Astrocyte of the cerebellum (primary cell): ENCODE data around the gene KCTD18.

Source experiments
- DNase-seq: peaks from one replicate; pipeline ENCODE4 v3.0.0-alpha.2; 2011; ENCODE audit warnings: low read depth
- H3K4me3 ChIP-seq: 2 replicates; pipeline ENCODE4 v1.5.1; 2011; ENCODE audit warnings: mild to moderate bottlenecking, low read depth, low read length, moderate library complexity
- in situ Hi-C: cut with HindIII; loops from 2 replicates; pipeline ENCODE4 v1.10.0; 2017; ENCODE audit warnings: low sequenced_read_pairs
- TF ChIP-seq, protein P1 (sequence below): IDR thresholded peaks from 2 replicates; pipeline ENCODE4 v1.5.1; 2012; ENCODE audit warnings: low read length, low read depth, moderate library complexity, mild to moderate bottlenecking; ENCODE audit errors: missing control alignments

KCTD18 gene

DNA sequence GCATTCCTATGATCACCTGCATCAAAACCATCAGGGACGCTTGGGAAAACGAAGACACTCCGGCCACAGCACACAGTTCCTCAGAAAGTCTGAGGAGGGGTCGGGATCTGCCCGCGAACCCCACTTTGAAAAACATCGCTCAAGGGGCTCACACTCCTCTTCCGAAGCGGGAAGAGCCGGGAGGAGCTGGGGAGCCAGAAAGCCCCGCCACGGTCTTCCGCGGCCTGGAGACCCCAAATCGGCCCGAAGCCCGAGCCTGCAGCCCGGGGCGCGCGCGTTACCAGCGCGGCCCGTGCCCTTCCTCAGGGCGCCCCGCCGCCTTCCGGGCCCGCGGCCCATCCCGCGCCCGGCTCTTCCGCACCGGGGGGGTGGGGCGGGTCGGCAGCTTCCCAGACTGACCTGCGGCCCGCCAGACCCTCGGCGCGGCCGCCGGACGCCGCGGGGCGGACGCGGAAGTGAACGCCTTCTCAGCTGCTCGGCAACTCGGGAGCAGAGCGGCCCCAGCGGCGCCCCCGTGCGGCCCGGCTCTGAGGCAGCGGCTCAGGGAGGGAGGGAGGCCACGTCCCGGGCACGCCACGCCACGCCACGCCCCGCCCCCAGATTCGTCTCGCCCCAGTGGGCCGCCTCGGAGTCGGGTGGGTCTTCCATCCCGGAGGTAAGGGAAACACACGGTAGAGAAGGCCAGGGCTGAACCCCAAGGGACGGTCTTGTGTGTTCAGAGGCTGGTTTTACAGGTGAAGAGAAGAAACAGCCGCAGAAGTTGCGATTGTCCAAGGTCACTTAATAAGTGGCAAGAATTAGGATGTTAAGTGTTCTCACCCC is at the start of gene KCTD18:
TSS of gene KCTD18 (minus strand) at position 457 of the 822 bp plus-strand sequence. CDS start 3,052 bp downstream, outside the sequence.
- TF ChIP-seq, protein P1, sequence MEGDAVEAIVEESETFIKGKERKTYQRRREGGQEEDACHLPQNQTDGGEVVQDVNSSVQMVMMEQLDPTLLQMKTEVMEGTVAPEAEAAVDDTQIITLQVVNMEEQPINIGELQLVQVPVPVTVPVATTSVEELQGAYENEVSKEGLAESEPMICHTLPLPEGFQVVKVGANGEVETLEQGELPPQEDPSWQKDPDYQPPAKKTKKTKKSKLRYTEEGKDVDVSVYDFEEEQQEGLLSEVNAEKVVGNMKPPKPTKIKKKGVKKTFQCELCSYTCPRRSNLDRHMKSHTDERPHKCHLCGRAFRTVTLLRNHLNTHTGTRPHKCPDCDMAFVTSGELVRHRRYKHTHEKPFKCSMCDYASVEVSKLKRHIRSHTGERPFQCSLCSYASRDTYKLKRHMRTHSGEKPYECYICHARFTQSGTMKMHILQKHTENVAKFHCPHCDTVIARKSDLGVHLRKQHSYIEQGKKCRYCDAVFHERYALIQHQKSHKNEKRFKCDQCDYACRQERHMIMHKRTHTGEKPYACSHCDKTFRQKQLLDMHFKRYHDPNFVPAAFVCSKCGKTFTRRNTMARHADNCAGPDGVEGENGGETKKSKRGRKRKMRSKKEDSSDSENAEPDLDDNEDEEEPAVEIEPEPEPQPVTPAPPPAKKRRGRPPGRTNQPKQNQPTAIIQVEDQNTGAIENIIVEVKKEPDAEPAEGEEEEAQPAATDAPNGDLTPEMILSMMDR, result peak; percentile 74
- peak within 1 kb of the TSS; percentile 76 for H3K4me3 ChIP-seq
- peak; percentile 44 for DNase-seq
- in situ Hi-C loops, result no loop called here

DNA sequence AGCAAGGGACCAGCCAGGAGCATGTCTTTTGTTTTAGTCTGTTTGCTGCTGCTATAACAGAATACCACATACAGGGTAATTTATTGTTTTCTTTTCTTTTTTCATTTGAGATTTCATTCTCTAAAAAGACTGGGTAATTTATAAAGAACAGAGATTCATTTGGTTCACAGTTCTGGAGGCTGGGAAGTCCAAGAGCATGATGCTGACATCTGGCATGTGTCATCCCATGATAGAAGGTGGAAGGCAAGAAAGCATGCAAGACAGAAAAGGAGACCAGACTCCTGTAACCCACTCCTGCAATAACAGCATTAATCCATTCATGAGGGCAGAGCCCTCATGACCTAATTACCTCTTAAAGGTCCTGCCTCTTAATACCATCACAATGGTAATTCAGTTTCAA is 30.9 kb upstream of the KCTD18 start:
- in situ Hi-C loops, result no loop called here
- H3K4me3 ChIP-seq, result no peak overlapping the region
- DNase-seq, result no peak
- TF ChIP-seq, protein P1, result no peak

DNA sequence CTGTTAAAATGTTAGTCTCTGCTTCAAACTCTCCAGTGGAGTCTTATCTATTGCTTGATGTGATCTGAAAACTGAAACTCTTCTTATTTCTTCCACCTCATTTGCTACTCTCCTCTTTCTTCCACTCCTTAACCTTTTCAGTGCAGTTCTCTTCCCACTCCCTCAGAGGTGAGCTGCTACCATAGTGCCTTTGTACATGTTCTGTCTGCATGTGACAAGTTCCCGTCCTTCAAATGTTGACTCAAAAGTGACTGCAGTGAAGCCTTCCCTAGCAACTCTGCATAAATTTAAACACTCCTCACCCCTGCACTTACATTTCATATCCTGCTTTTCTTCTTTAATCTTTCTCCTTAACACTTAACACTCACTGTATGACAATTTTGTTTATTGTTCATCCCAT is 28.3 kb upstream of the KCTD18 start:
- no peak overlapping the region for H3K4me3 ChIP-seq
- no peak for DNase-seq
- in situ Hi-C loops, result no loop called here
- TF ChIP-seq, protein P1, result no peak

DNA sequence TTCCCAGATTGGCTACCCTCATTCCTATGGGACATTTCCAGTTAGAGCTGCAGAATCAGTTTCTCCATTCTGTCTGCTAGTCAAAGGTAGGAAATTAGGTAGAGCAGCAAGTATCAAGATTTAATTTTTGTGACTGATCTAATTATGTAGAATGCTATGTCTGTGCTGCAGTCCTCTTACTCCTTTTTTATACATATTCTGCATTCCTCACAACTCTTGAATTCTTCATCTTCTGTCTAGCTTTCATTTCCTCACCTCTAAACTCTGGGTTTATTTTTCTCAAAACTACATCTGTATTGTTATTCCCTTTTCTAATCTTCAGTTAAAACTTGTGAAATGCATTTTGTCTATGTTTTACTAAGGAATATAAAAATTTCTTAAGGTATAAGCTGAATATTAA is 24.7 kb upstream of the KCTD18 start:
- no peak overlapping the region for H3K4me3 ChIP-seq
- in situ Hi-C loops, result no loop called here
- DNase-seq, result no peak
- TF ChIP-seq, protein P1, result no peak

DNA sequence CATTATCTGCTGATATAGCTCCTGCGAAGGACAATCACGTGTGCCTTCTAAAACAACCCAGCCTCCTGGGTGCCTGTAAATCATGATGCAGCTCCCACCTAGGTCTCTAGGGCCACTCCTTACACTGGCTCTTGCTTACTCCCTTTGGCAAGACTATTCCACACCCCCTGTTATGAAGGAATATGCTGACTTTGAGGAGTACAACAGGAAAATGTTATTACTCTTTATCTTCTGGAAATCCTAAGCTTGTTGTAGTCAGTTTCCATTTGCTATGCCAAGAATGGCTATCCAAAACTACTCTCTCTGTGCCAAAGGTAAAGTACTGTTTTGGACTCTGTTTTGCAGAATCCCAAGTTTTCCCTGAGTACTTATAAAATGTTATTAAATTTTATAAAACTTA is 23.9 kb upstream of the KCTD18 start:
- H3K4me3 ChIP-seq, result no peak overlapping the region
- DNase-seq, result no peak
- in situ Hi-C loops, result no loop called here
- TF ChIP-seq, protein P1, result no peak

DNA sequence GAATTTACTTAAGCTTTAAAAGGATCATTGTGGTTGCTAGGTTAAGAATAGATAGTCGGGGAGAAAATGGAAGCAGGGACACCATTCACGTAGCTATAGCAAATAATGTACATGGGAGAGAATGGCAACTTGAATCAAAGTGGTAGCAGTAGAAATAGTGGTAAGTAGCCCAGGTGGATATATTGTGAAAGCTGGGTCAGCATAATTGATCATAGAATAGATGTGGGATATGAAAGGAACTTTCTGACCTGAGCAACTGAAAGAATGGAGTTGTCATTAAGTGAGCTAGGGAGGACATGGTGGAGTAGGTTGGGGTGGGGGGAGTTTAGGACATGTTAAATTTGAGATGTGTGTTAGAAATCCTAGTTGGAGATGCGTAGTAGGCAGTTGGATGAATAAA is 18.4 kb upstream of the KCTD18 start:
- TF ChIP-seq, protein P1, result no peak
- in situ Hi-C loops, result no loop called here
- no peak overlapping the region for H3K4me3 ChIP-seq

More for the DNA sequence above, 18.4 kb upstream of the KCTD18 start:
- DNase-seq, result no peak
